ENCODE results near the gene POM121L2. TPM values are rescaled to one million over a fixed set of nuclear protein-coding genes. Genes with fewer than 3 reads are reported as not detected.

The POM121L2 gene
- total and polyA plus RNA-seq, 9 of the 15 experiments (the other 6 are each of a cell fraction or from before 2014, with no cell fraction given): 0.23 to 0.45 TPM; not detected in 7

- TF ChIP-seq AFF1 (IDR thresholded peaks at IDR 0.05; ENCODE audit: low read depth in 1 of 2, partially characterized antibody in 2 of 2): peak in 1 of 2 experiments; percentile 78
- no peak for TF ChIP-seq ZNF175 (CRISPR knock-in tag; IDR thresholded peaks at IDR 0.05; ENCODE audit: low read depth)
- no peak for TF ChIP-seq KLF6 (CRISPR knock-in tag; IDR thresholded peaks at IDR 0.05; ENCODE audit: borderline replicate concordance)
- no peak for TF ChIP-seq ZNF507 (tag; conservative IDR thresholded peaks at IDR 0.05)
- peak; percentile 57; the same call in 1 of the 2 replicates for TF ChIP-seq EP400 (IDR thresholded peaks at IDR 0.05)
- no peak for TF ChIP-seq SRF (CRISPR knock-in tag; IDR thresholded peaks at IDR 0.05)
- TF ChIP-seq UBTF (IDR thresholded peaks at IDR 0.05; ENCODE audit: borderline replicate concordance in 1 of 2, low read depth in 2 of 2, low read length in 2 of 2): 0 out of 4 replicates have a peak, but pooled peaks of 1 of the 2 experiments have one; percentile 9
- no peak for TF ChIP-seq SIN3A (IDR thresholded peaks at IDR 0.05; ENCODE audit: borderline replicate concordance in 2 of 2, control insufficient read depth in 1 of 2, low read depth in 2 of 2, low read length in 2 of 2)
- no peak for TF ChIP-seq E2F5 (CRISPR knock-in tag; IDR thresholded peaks at IDR 0.05)
- no peak for TF ChIP-seq SREBF2 (CRISPR knock-in tag; IDR thresholded peaks at IDR 0.05)
- TF ChIP-seq RFX1 (IDR thresholded peaks at IDR 0.05): no peak
- TF ChIP-seq SMAD3 (CRISPR knock-in tag; conservative IDR thresholded peaks at IDR 0.05): no peak; the same call in 1 of the 2 replicates
- TF ChIP-seq BRF1 (IDR thresholded peaks at IDR 0.05; ENCODE audit: borderline replicate concordance, extremely low read depth, insufficient read length): peak; percentile 39
- TF ChIP-seq CBX1 (IDR thresholded peaks at IDR 0.05; ENCODE audit: low read depth): peak; percentile 19; the same call in 1 of the 2 replicates
These were observed 21.8 kb downstream of the POM121L2 start (continued) for GRCh38 chr6:27290065-27290849.
